Fibroblast of villous mesenchyme (primary cell): Measurements from ENCODE around the gene TEDC2. TPM values are rescaled to one million over a fixed set of nuclear protein-coding genes. Genes with fewer than 3 reads are reported as not detected.
"Not testable (repeated sequence)": the region's sequence is repeated elsewhere in the genome, so short reads cannot be mapped to it uniquely, and the experiment has no call there.

ENCODE experiments used
- DNase-seq: peaks from one replicate; pipeline ENCODE4 v3.0.0-alpha.2; 2010; ENCODE audit warnings: low read depth
- H3K4me3 ChIP-seq: 2 replicates; pipeline ENCODE4 v1.5.1; 2011; ENCODE audit warnings: low read depth, mild to moderate bottlenecking, low read length
- total RNA-seq: library from RNA; depleted of rRNA; stranded (reverse); fragments of >200 nt; gene quantifications from 2 replicates; pipeline ENCODE4 v1.2.3, GENCODE V29; 2012
- TF ChIP-seq, protein P1 (sequence below): IDR thresholded peaks from 2 replicates; pipeline ENCODE4 v1.5.1; 2012; ENCODE audit warnings: low read depth, mild to moderate bottlenecking, low read length; ENCODE audit not compliant: insufficient read depth

The TEDC2 gene
- total RNA-seq, 1 donor: 6.9 TPM

DNA sequence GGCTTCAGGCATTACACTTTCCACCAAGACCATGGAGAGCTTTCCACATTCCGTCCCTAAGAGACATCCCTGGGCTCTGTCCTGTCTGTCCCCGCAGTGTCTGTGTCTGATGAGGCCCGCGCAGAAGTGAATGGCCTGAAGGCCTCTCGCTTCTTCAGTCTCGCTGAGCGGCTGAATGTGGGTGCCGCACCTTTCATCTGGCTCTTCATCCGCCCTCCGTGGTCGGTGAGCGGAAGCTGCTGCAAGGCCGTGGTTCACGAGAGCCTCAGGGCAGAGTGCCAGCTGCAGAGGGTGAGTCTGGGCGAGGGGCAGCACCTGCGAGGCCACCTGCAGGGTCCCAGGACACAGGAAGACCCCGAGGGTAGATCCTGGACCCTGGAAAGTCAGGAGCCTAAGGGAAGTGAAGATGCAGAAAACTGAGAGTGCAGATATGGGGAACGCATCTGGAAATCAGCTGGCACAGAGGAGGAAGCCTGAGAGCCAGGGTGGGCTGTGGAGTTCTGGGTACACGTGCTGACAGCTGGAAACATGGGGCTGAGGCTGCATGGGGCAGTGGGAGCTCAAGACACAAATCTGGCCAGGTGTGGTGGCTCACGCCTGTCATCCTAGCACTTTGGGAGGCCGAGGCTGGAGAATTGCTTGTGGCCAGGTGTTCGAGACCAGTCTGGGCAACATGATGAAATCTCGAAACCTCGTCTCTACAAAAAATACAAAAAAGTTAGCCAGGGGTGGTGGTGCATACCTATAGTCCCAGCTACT, 22.7 kb upstream of the TEDC2 start:
- H3K4me3 ChIP-seq: no peak overlapping the region
- DNase-seq: no peak
- TF ChIP-seq, protein P1, sequence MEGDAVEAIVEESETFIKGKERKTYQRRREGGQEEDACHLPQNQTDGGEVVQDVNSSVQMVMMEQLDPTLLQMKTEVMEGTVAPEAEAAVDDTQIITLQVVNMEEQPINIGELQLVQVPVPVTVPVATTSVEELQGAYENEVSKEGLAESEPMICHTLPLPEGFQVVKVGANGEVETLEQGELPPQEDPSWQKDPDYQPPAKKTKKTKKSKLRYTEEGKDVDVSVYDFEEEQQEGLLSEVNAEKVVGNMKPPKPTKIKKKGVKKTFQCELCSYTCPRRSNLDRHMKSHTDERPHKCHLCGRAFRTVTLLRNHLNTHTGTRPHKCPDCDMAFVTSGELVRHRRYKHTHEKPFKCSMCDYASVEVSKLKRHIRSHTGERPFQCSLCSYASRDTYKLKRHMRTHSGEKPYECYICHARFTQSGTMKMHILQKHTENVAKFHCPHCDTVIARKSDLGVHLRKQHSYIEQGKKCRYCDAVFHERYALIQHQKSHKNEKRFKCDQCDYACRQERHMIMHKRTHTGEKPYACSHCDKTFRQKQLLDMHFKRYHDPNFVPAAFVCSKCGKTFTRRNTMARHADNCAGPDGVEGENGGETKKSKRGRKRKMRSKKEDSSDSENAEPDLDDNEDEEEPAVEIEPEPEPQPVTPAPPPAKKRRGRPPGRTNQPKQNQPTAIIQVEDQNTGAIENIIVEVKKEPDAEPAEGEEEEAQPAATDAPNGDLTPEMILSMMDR: no peak

DNA sequence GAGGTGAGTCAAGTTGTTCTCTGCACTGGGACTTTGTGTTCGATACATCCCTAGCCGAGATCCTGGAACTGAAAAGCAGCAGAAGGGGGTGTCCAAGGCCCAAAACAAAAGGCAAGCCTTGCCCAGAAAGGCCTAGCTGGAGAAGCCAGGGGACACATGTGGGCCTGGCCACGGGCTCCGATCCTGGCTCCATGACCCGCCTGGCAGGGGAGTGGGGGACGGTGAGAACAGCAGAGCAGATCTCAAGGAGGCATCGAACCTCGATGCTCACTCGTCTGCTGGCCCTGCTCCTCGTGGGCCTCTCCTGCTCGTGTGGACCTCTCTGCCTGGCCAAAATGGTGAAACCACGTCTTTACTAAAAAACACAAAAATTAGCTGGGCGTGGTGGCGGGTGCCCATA, 21.8 kb upstream of the TEDC2 start:
- H3K4me3 ChIP-seq: no peak overlapping the region
- DNase-seq: no peak
- TF ChIP-seq, protein P1: no peak

DNA sequence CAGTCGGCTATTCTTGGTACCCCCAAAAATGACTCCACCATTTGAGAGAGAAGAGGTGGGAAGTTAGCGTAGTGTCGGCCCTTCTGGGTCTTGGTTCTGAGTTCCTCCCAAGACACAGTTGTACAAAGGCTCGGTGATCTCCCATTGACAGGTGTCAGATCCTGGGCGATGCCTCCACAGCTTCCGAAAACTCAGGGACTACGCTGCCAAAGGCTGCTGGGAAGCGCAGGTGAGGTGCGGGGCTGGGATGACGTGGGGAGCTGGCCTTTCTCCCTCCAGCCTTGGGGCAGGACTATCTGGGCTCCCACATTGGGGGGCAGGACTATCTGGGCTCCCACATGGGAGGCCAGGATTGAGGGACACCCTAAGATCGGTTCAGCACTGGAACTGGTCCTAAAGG, 20.3 kb upstream of the TEDC2 start:
- TF ChIP-seq, protein P1: no peak
- no peak for DNase-seq

DNA sequence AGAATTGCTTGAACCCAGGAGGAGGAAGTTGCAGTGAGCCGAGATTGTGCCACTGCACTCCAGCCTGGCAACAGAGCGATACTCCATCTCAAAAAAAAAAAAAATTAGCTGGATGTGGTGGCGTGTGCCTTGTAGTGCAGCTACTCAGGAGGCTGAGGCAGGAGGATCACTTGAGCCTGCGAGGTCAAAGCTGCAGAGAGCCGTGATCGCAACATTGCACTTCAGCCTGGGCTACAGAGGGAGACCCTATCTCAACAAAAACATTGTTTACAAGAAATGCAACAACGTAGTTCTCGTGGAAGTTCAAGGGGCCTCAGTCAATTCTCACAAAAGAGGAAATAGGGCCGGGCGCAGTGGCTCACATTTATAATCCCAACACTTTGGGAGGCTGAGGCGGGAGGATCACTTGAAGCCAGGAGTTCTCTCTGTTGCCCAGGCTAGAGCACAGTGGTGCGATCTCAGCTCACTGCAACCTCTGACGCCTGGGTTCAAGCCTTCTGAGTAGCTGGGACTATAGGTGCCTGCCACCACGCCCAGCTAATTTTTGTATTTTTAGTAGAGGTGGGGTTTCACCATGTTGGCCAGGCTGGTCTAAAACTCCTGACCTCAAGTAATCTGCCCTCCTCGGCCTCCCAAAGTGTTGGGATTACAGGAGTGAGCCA, 18.6 kb upstream of the TEDC2 start:
- not testable (repeated sequence) for H3K4me3 ChIP-seq, DNase-seq

More for the DNA sequence above, 20.3 kb upstream of the TEDC2 start:
- H3K4me3 ChIP-seq: no peak overlapping the region

DNA sequence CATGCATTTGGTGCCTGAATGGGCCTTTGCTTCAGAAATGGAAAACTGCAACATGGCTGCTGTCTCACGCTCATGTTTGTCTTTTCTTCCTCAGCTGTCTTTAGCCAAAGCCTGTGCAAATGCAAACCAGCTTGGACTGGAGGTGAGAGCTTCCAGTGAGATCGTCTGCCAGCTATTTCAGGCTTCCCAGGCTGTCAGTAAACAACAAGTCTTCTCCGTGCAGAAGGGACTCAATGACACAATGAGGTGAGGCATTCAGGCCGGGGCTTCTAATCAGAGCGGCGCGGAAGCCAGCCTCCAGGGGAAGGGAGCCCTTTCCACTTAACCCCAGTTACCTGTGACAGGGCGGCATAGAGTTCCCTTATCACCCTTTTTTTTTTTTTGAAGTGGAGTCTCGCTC, 16.4 kb upstream of the TEDC2 start:
- no peak overlapping the region for H3K4me3 ChIP-seq
- no peak for DNase-seq
- TF ChIP-seq, protein P1: no peak

DNA sequence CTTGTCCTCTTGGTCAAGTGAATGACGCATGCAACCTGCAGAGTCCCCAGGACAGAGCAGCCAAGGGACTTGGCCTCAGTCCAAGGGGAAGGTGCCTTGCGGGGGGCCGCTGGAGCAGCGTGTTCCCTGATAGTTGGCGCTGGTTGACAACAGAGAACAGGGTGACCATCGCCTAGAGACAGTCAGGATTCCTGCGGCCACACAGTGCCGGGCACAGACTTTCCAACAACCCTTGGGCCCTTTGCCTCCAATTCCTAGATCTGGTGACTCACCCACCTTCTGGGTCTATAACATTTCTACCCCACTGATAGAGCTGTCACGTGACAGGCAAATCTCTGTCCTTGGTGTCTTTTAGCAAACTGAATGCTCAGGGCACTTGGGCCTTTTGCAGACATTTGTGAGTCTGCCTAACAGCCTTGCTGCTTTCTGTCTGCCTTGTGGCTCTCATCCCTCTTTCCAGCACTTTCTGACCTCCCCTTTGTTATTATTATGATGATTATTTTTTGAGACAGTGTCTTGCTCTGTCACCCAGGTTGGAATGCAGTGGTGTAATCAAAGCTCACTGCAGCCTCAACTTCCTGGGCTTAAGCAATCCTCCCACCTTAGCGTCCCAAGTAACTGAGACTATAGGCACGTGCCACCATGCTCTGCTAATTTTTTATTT, 11.9 kb upstream of the TEDC2 start:
- no peak overlapping the region for H3K4me3 ChIP-seq
- DNase-seq: peak; percentile 56
- TF ChIP-seq, protein P1: no peak

DNA sequence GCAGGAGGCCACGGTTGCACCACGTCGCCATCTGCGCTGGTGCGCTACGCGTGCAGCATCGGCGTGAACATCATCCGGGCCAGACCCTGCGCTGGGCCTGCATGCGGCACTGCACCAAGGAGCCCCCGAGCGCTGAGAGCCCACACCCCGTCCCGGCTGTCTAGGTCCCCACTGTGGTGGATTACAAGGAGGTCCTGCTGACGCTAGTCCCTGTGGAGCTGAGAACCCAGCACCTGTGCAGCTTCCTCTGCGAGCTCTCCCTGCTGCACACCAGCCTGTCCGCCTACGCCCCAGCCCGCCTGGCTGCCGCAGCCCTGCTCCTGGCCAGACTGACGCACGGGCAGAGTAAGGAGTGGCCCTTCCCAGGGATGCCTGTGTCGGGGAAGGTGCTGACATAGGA, 10.8 kb upstream of the TEDC2 start:
- TF ChIP-seq, protein P1: no peak
- no peak overlapping the region for H3K4me3 ChIP-seq
- DNase-seq: no peak
